HepG2 (cell line): ENCODE measurements around the gene HLCS. TPM values are rescaled to one million over a fixed set of nuclear protein-coding genes. Genes with fewer than 3 reads are reported as not detected.

Experiments used
- ARHGAP35 ChIP-seq: sonication (generic); formaldehyde crosslinking; IDR thresholded peaks from 2 replicates; pipeline ENCODE4 v1.9.0; 2022; ENCODE audit warnings: mild to moderate bottlenecking, inconsistent platforms, moderate library complexity, missing genetic modification reagents, borderline replicate concordance
- EED ChIP-seq: sonication (generic); formaldehyde crosslinking; IDR thresholded peaks from 2 replicates; pipeline ENCODE4 v1.5.0; 2020; ENCODE audit warnings: mild to moderate bottlenecking, missing genetic modification reagents
- FLYWCH1 ChIP-seq: sonication (generic); formaldehyde crosslinking; IDR thresholded peaks from 2 replicates; pipeline ENCODE4 v1.8.1; 2023; ENCODE audit warnings: mild to moderate bottlenecking, missing genetic modification reagents
- KDM2A ChIP-seq: sonication (generic); formaldehyde crosslinking; IDR thresholded peaks from 2 replicates; pipeline ENCODE4 v1.4.0; 2020; ENCODE audit warnings: low read depth, missing genetic modification reagents, borderline replicate concordance
- KLF12 ChIP-seq: sonication (generic); formaldehyde crosslinking; IDR thresholded peaks from 2 replicates; pipeline ENCODE4 v1.4.0; 2020; ENCODE audit warnings: missing genetic modification reagents, borderline replicate concordance
- NFKBIZ ChIP-seq: IDR thresholded peaks from 2 replicates; pipeline ENCODE4 v1.6.1; 2018; ENCODE audit warnings: missing genetic modification reagents, missing compliant biosample characterization
- NONO ChIP-seq, 2 experiments: fragments of 450-650 bp in 1 of 2; sonication (generic) in 1 of 2; formaldehyde crosslinking in 1 of 2; IDR thresholded peaks in 1 of 2; conservative IDR thresholded peaks in 1 of 2; 2 replicates each; pipeline versions ENCODE4 v1.6.1 to v1.8.0; 2017 to 2022; ENCODE audit warnings: mild to moderate bottlenecking in 1 of 2, missing genetic modification reagents in 1 of 2, moderate library complexity in 1 of 2
- RNF2 ChIP-seq: fragments of 450-650 bp; conservative IDR thresholded peaks from 2 replicates; pipeline ENCODE4 v1.6.1; 2016; ENCODE audit warnings: low read depth
- SKI ChIP-seq: fragments of 450-650 bp; IDR thresholded peaks from one replicate; pipeline ENCODE4 v1.6.1; 2018; ENCODE audit warnings: mild to moderate bottlenecking; ENCODE audit not compliant: partially characterized antibody
- SMAD9 ChIP-seq: sonication (generic); formaldehyde crosslinking; IDR thresholded peaks from 2 replicates; pipeline ENCODE4 v1.5.1; 2020; ENCODE audit warnings: mild to moderate bottlenecking, missing genetic modification reagents
- SNAI1 ChIP-seq: sonication (generic); formaldehyde crosslinking; IDR thresholded peaks from 2 replicates; pipeline ENCODE4 v1.5.0; 2020; ENCODE audit warnings: mild to moderate bottlenecking, missing genetic modification reagents, borderline replicate concordance
- SP140L ChIP-seq: sonication (generic); formaldehyde crosslinking; IDR thresholded peaks from 2 replicates; pipeline ENCODE4 v1.4.0; 2020; ENCODE audit warnings: missing genetic modification reagents, borderline replicate concordance
- SPEN ChIP-seq: sonication (generic); formaldehyde crosslinking; IDR thresholded peaks from 2 replicates; pipeline ENCODE4 v1.5.1; 2020; ENCODE audit warnings: low read depth, mild to moderate bottlenecking, missing genetic modification reagents
- STAG1 ChIP-seq: sonication (generic); formaldehyde crosslinking; IDR thresholded peaks from 2 replicates; pipeline ENCODE4 v1.4.0; 2020; ENCODE audit warnings: missing genetic modification reagents
- TEAD3 ChIP-seq: optimal IDR thresholded peaks from 2 replicates; pipeline ENCODE3; 2016; ENCODE audit warnings: borderline replicate concordance
- XRCC5 ChIP-seq: fragments of 200-400 bp; formaldehyde crosslinking; optimal IDR thresholded peaks from 2 replicates; pipeline ENCODE3; 2017; ENCODE audit warnings: mild to moderate bottlenecking, low read length
- ZBTB7B ChIP-seq: sonication (generic); formaldehyde crosslinking; IDR thresholded peaks from 2 replicates; pipeline ENCODE4 v1.4.0; 2020; ENCODE audit warnings: missing genetic modification reagents
- ZMYM4 ChIP-seq: sonication (generic); formaldehyde crosslinking; IDR thresholded peaks from 2 replicates; pipeline ENCODE4 v1.8.1; 2023; ENCODE audit warnings: mild to moderate bottlenecking, missing genetic modification reagents
- ZNF17 ChIP-seq: sonication (generic); formaldehyde crosslinking; IDR thresholded peaks from 2 replicates; pipeline ENCODE4 v1.5.0; 2020; ENCODE audit warnings: mild to moderate bottlenecking, missing genetic modification reagents
- ZNF543 ChIP-seq: sonication (generic); formaldehyde crosslinking; IDR thresholded peaks from 2 replicates; pipeline ENCODE4 v1.4.0; 2020; ENCODE audit warnings: mild to moderate bottlenecking, missing genetic modification reagents
- ZNF768 ChIP-seq: sonication (generic); formaldehyde crosslinking; IDR thresholded peaks from 2 replicates; pipeline ENCODE4 v1.4.0; 2020; ENCODE audit warnings: missing genetic modification reagents
- polyA plus RNA-seq, 8 experiments: library from polyadenylated mRNA; depleted of rRNA in 3 of 8; stranded (reverse) in 7 of 8; unstranded in 1 of 8; fragments of >200 nt; fragmentation: Illumina TruSeq in 4 of 8; extraction: Trizol in 4 of 8; gene quantifications; 2 replicates each; pipeline versions ENCODE4 v1.2.1 to v1.2.3, GENCODE V29; 2011 to 2016; ENCODE audit warnings: low read depth in 4 of 8, missing spikeins in 1 of 8, mixed read lengths in 1 of 8; ENCODE audit not compliant: insufficient read depth in 1 of 8
- total RNA-seq, 5 experiments: library from RNA; depleted of rRNA; stranded (reverse); fragments of >200 nt; fragmentation: Illumina TruSeq; extraction: Trizol; gene quantifications; 2 replicates each; pipeline ENCODE4 v1.2.3, GENCODE V29; 2016; ENCODE audit warnings: low read depth in 1 of 5
- TF ChIP-seq, protein P1 (sequence below): sonication (generic); formaldehyde crosslinking; IDR thresholded peaks from 2 replicates; pipeline ENCODE4 v1.5.1; 2020; ENCODE audit warnings: mild to moderate bottlenecking, missing genetic modification reagents, moderate library complexity
- TF ChIP-seq, protein P2 (sequence below): sonication (generic); formaldehyde crosslinking; IDR thresholded peaks from 2 replicates; pipeline ENCODE4 v1.4.0; 2020; ENCODE audit warnings: mild to moderate bottlenecking, missing genetic modification reagents, borderline replicate concordance
- TF ChIP-seq, protein P3 (sequence below): IDR thresholded peaks from 2 replicates; pipeline ENCODE4 v1.6.1; 2012; ENCODE audit warnings: low read depth, low read length, improper control_type of control experiment

HLCS gene
- total and polyA plus RNA-seq, 2 of the 13 experiments (the other 11 are each of a cell fraction or from before 2014, with no cell fraction given) = 7.9 to 12.3 TPM

DNA sequence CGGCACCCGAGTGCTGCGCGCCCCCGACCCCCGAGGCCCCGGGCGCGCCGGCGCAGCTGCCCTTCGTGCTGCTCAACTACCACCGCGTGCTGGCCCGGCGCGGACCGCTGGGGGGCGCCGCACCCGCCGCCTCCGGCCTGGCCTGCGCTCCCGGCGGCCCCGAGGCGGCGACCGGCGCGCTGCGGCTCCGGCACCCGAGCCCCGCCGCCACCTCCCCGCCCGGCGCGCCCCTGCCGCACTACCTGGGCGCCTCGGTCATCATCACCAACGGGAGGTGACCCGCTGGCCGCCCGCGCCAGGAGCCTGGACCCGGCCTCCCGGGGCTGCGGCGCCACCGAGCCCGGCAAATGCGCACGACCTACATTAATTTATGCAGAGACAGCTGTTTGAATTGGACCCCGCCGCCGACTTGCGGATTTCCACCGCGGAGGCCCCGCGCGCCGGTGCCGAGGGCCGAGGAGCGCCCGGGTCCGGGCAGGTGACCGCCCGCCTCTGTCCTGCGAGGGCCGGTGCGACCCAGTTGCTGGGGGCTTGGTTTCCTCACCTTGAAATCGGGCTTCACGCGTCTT is 218.6 kb downstream of the HLCS start (continued):
- TF ChIP-seq XRCC5 (no peak), FLYWCH1 (CRISPR knock-in tag) (no peak), ARHGAP35 (CRISPR knock-in tag) (0 out of 2 replicates have a peak, but pooled peaks have one; percentile 37), KDM2A (peak; percentile 46; the same call in 1 of the 2 replicates), NFKBIZ (CRISPR knock-in tag) (no peak), NONO (IDR thresholded peaks at IDR 0.05) (no peak), NONO (CRISPR knock-in tag; conservative IDR thresholded peaks at IDR 0.05) (0 out of 2 replicates have a peak, but pooled peaks have one; percentile 12), SPEN (CRISPR knock-in tag) (0 out of 2 replicates have a peak, but pooled peaks have one; percentile 1), SKI (peak; percentile 24), SP140L (CRISPR knock-in tag) (no peak), KLF12 (CRISPR knock-in tag) (no peak), ZNF543 (no peak), ZMYM4 (CRISPR knock-in tag) (0 out of 2 replicates have a peak, but pooled peaks have one; percentile 20), RNF2 (0 out of 2 replicates have a peak, but pooled peaks have one; percentile 24), ZNF17 (CRISPR knock-in tag) (no peak), STAG1 (CRISPR knock-in tag) (peak; percentile 22), TEAD3 (no peak), EED (peak; percentile 44; the same call in 1 of the 2 replicates), ZBTB7B (CRISPR knock-in tag) (peak; percentile 18; the same call in 1 of the 2 replicates), ZNF768 (CRISPR knock-in tag) (no peak), SNAI1 (CRISPR knock-in tag) (no peak), SMAD9 (CRISPR knock-in tag) (no peak)
- TF ChIP-seq, protein P1, sequence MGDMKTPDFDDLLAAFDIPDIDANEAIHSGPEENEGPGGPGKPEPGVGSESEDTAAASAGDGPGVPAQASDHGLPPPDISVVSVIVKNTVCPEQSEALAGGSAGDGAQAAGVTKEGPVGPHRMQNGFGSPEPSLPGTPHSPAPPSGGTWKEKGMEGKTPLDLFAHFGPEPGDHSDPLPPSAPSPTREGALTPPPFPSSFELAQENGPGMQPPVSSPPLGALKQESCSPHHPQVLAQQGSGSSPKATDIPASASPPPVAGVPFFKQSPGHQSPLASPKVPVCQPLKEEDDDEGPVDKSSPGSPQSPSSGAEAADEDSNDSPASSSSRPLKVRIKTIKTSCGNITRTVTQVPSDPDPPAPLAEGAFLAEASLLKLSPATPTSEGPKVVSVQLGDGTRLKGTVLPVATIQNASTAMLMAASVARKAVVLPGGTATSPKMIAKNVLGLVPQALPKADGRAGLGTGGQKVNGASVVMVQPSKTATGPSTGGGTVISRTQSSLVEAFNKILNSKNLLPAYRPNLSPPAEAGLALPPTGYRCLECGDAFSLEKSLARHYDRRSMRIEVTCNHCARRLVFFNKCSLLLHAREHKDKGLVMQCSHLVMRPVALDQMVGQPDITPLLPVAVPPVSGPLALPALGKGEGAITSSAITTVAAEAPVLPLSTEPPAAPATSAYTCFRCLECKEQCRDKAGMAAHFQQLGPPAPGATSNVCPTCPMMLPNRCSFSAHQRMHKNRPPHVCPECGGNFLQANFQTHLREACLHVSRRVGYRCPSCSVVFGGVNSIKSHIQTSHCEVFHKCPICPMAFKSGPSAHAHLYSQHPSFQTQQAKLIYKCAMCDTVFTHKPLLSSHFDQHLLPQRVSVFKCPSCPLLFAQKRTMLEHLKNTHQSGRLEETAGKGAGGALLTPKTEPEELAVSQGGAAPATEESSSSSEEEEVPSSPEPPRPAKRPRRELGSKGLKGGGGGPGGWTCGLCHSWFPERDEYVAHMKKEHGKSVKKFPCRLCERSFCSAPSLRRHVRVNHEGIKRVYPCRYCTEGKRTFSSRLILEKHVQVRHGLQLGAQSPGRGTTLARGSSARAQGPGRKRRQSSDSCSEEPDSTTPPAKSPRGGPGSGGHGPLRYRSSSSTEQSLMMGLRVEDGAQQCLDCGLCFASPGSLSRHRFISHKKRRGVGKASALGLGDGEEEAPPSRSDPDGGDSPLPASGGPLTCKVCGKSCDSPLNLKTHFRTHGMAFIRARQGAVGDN (CRISPR knock-in tag) = peak; percentile 66
- TF ChIP-seq, protein P2, sequence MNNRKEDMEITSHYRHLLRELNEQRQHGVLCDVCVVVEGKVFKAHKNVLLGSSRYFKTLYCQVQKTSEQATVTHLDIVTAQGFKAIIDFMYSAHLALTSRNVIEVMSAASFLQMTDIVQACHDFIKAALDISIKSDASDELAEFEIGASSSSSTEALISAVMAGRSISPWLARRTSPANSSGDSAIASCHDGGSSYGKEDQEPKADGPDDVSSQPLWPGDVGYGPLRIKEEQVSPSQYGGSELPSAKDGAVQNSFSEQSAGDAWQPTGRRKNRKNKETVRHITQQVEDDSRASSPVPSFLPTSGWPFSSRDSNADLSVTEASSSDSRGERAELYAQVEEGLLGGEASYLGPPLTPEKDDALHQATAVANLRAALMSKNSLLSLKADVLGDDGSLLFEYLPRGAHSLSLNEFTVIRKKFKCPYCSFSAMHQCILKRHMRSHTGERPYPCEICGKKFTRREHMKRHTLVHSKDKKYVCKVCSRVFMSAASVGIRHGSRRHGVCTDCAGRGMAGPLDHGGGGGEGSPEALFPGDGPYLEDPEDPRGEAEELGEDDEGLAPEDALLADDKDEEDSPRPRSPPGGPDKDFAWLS (CRISPR knock-in tag) = no peak
- TF ChIP-seq, protein P3, sequence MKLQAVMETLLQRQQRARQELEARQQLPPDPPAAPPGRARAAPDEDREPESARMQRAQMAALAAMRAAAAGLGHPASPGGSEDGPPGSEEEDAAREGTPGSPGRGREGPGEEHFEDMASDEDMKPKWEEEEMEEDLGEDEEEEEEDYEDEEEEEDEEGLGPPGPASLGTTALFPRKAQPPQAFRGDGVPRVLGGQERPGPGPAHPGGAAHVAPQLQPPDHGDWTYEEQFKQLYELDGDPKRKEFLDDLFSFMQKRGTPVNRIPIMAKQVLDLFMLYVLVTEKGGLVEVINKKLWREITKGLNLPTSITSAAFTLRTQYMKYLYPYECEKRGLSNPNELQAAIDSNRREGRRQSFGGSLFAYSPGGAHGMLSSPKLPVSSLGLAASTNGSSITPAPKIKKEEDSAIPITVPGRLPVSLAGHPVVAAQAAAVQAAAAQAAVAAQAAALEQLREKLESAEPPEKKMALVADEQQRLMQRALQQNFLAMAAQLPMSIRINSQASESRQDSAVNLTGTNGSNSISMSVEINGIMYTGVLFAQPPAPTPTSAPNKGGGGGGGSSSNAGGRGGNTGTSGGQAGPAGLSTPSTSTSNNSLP = no peak
